Measurements from ENCODE around the gene ITSN1. TPM values are rescaled to one million over a fixed set of nuclear protein-coding genes. Genes with fewer than 3 reads are reported as not detected.
A peak's percentile ranks its signal among the peaks of the same experiment; 100 is the strongest.

The ITSN1 gene
- total and polyA plus RNA-seq, 4 donors = 11.2 to 46.0 (median 19.8) TPM

DNA sequence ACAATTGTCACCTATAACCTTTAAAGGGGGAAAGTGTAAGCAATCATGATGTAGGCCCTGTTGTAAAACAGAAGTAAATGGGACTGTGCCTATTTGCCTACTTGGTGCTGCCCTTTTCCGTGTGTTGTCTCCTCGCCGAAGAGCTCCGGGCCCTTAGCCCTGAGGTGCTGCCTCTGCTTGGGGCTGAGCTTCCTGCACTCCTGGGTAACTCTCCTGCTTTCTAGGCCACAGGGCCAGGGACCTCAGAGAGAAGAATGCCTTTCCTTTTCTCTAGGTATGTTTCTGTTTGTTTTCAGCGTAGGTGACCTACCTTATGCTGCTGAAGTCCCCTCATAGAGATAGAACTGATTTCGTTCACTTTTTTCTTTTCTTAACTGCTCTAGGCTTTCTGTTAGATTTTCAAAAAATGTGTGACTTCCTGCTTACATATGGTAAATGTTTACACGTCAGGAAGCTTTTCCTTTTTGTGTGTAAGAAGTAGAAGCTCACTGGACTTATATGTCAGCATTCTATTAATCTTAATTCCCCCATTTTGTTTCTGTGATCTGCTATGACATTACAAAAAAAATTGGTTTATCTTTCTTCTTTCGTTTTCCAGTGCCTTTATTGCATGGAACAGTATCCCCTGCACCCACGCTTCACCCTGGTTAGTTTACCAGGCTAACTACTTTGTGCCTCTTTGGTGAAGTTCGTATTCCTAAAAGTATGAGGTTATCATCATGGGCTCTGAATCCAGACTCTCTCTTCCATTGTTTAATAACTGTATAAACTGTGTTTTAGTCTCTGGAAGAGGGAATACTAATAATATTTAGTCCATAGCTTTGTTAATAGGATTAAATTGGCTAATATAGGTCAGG, 61.7 kb downstream of the ITSN1 start:
- H3K9ac ChIP-seq (ENCODE audit: insufficient read depth in 1 of 2, low read length in 2 of 2) = peak overlapping the region in 1 of 2 donors; percentile 40
- peak overlapping the region in 1 of 2 donors; percentile 79 for H3K27ac ChIP-seq (ENCODE audit: low read depth in 1 of 2, low read length in 1 of 2)
- TF ChIP-seq, protein P1, sequence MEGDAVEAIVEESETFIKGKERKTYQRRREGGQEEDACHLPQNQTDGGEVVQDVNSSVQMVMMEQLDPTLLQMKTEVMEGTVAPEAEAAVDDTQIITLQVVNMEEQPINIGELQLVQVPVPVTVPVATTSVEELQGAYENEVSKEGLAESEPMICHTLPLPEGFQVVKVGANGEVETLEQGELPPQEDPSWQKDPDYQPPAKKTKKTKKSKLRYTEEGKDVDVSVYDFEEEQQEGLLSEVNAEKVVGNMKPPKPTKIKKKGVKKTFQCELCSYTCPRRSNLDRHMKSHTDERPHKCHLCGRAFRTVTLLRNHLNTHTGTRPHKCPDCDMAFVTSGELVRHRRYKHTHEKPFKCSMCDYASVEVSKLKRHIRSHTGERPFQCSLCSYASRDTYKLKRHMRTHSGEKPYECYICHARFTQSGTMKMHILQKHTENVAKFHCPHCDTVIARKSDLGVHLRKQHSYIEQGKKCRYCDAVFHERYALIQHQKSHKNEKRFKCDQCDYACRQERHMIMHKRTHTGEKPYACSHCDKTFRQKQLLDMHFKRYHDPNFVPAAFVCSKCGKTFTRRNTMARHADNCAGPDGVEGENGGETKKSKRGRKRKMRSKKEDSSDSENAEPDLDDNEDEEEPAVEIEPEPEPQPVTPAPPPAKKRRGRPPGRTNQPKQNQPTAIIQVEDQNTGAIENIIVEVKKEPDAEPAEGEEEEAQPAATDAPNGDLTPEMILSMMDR (IDR thresholded peaks at IDR 0.05; ENCODE audit: control extremely low read depth, extremely low read depth) = no peak
- WGBS, 2 donors = 53 to 77% methylated on average over 10 of the region's 10 CpGs
- DNase-seq (peak in 2 of 3 donors; percentile 61 to 69), ATAC-seq (ENCODE audit: insufficient read depth, low FRiP score) (no peak)
- no peaks in the 10 kb centered on the region for H3K27me3 ChIP-seq (ENCODE audit: control insufficient read depth in 3 of 3, insufficient read depth in 3 of 3, low read length in 2 of 3)
- H3K9me3 ChIP-seq (ENCODE audit: control insufficient read depth in 4 of 4, insufficient read depth in 3 of 4, low read length in 3 of 4) = peaks cover 0 to 7% (median 1%) of the 10 kb centered on the region in 4 donors
- peaks cover 0 to 12% (median 0%) of the 10 kb centered on the region in 5 donors for H3K4me1 ChIP-seq (ENCODE audit: control insufficient read depth in 5 of 5, insufficient read depth in 5 of 5, low read length in 5 of 5)
- no peaks in the 10 kb centered on the region for H3K36me3 ChIP-seq (ENCODE audit: control insufficient read depth in 4 of 4, insufficient read depth in 4 of 4, low read length in 4 of 4)
- H3K4me3 ChIP-seq = no peak overlapping the region

- H3K27me3 ChIP-seq (ENCODE audit: control insufficient read depth in 3 of 3, insufficient read depth in 3 of 3, low read length in 2 of 3) = no peaks in the 10 kb centered on the region
- H3K9me3 ChIP-seq (ENCODE audit: control insufficient read depth in 4 of 4, insufficient read depth in 3 of 4, low read length in 3 of 4) = peaks cover 0 to 7% (median 1%) of the 10 kb centered on the region in 4 donors
- ATAC-seq (ENCODE audit: insufficient read depth, low FRiP score) (no peak), DNase-seq (no peak)
- peaks cover 0 to 12% (median 0%) of the 10 kb centered on the region in 5 donors for H3K4me1 ChIP-seq (ENCODE audit: control insufficient read depth in 5 of 5, insufficient read depth in 5 of 5, low read length in 5 of 5)
- no peak overlapping the region for H3K4me3 ChIP-seq
- no peak overlapping the region for H3K27ac ChIP-seq (ENCODE audit: low read depth in 1 of 2, low read length in 1 of 2)
- H3K9ac ChIP-seq (ENCODE audit: insufficient read depth in 1 of 2, low read length in 2 of 2) = no peak overlapping the region
- H3K36me3 ChIP-seq (ENCODE audit: control insufficient read depth in 4 of 4, insufficient read depth in 4 of 4, low read length in 4 of 4) = no peaks in the 10 kb centered on the region
- TF ChIP-seq, protein P1 (IDR thresholded peaks at IDR 0.05; ENCODE audit: control extremely low read depth, extremely low read depth) = no peak
Measured at GRCh38 chr21:33707846-33708245, 65.5 kb downstream of the ITSN1 start.

DNA sequence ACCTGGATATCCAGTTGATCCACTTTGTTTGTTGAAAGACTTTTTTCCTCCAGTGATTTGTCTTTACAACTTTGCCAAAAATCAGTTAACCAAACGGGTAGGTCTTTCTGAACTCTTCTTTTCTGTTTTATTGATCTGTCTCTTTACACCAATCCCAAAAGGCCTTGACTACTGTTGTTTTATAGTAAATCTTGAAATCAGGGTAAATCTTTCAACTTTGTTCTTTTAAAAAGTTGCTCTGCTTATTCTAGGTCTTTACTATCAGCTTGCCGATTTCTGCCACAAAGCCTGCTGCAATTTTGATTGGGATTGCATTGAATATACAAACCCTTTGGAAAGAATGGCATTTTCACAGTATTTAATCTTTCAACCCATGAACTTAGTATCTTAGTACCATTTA, 66.6 kb downstream of the ITSN1 start:
- H3K36me3 ChIP-seq (ENCODE audit: control insufficient read depth in 4 of 4, insufficient read depth in 4 of 4, low read length in 4 of 4) = no peaks in the 10 kb centered on the region
- H3K4me1 ChIP-seq (ENCODE audit: control insufficient read depth in 5 of 5, insufficient read depth in 5 of 5, low read length in 5 of 5) = peaks cover 0 to 7% (median 0%) of the 10 kb centered on the region in 5 donors
- TF ChIP-seq, protein P1 (IDR thresholded peaks at IDR 0.05; ENCODE audit: control extremely low read depth, extremely low read depth) = no peak
- ATAC-seq (ENCODE audit: insufficient read depth, low FRiP score) = no peak
- H3K4me3 ChIP-seq = no peak overlapping the region
- H3K9me3 ChIP-seq (ENCODE audit: control insufficient read depth in 4 of 4, insufficient read depth in 3 of 4, low read length in 3 of 4) = peaks cover 0 to 7% (median 1%) of the 10 kb centered on the region in 4 donors
- H3K9ac ChIP-seq (ENCODE audit: insufficient read depth in 1 of 2, low read length in 2 of 2) = no peak overlapping the region
- 96% methylated on average over 2 of the region's 2 CpGs for WGBS, 2 donors
- DNase-seq = no peak
- no peak overlapping the region for H3K27ac ChIP-seq (ENCODE audit: low read depth in 1 of 2, low read length in 1 of 2)
- no peaks in the 10 kb centered on the region for H3K27me3 ChIP-seq (ENCODE audit: control insufficient read depth in 3 of 3, insufficient read depth in 3 of 3, low read length in 2 of 3)

All from lung (tissue), 12 donors.